Measurements from ENCODE around the gene RCN2. TPM values are rescaled to one million over a fixed set of nuclear protein-coding genes. Genes with fewer than 3 reads are reported as not detected.

The RCN2 gene
- total and polyA plus RNA-seq, 2 of the 8 experiments (the other 6 are each of a cell fraction or from before 2014, with no cell fraction given) = 65.6 to 137 TPM

DNA sequence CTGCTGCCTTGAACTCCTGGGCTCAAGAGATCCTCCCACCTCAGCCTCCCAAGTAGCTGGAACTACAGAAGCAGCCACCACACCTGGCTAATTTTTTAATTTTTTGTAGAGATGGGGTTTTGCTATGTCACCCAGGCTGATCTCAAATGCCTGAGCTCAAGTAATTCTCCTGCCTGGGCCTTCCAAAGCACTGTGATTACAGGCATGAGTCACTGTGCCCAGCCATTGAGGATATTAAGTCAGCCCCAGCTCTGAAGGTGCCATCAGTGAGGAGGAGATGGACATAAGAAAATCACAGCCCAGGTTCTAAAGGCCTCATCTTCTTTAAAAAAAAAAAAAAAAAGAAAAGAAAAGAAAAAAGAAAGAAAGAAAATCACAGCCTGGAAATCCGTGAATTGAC, 36.8 kb downstream of the RCN2 start:
- Histone ChIP-seq H2AFZ (ENCODE audit: low read length) (no peak overlapping the region), H3K4me1 (replicated peaks in 1 of 4; ENCODE audit: control insufficient read depth in 3 of 4, insufficient read depth in 4 of 4, low read length in 3 of 4) (no peaks in the 10 kb centered on the region), H3K79me2 (ENCODE audit: control insufficient read depth in 1 of 2, insufficient read depth in 2 of 2, low read length in 2 of 2) (no peaks in the 10 kb centered on the region), H3K79me1 (ENCODE audit: low read depth, low read length) (no peaks in the 10 kb centered on the region), H4K5ac (ENCODE audit: insufficient read length, low read depth, low read length) (no peak overlapping the region), H3K56ac (replicated peaks; ENCODE audit: insufficient read length, low read depth, low read length) (no peak overlapping the region), H3K14ac (ENCODE audit: insufficient read length) (no peak overlapping the region), H3K9ac (replicated peaks in 1 of 4; ENCODE audit: extremely low read depth in 1 of 4, low read depth in 3 of 4, low read length in 3 of 4) (no peak overlapping the region), H2BK12ac (ENCODE audit: low read depth, low read length) (no peak overlapping the region), H4K20me1 (replicated peaks in 1 of 2; ENCODE audit: control insufficient read depth in 1 of 2, insufficient read depth in 2 of 2, low read length in 2 of 2) (peaks cover 0 to 2% of the 10 kb centered on the region in 2 experiments), H3K4me2 (ENCODE audit: insufficient read depth in 1 of 2, low read depth in 2 of 2, low read length in 2 of 2) (no peak overlapping the region), H2AK5ac (ENCODE audit: low read depth, low read length) (no peak overlapping the region), H4K91ac (replicated peaks; ENCODE audit: insufficient read length, low read length) (no peak overlapping the region), H3K27me3 (replicated peaks in 1 of 4; ENCODE audit: control insufficient read depth in 3 of 4, extremely low read depth in 1 of 4, insufficient read depth in 3 of 4, low read length in 3 of 4) (0 out of 7 replicates have a peak, but pooled peaks cover 0 to 1% (median 0%) of the 10 kb centered on the region in 4 experiments), H2BK5ac (ENCODE audit: low read depth, low read length) (no peak overlapping the region), H3K18ac (ENCODE audit: extremely low read depth, low read length) (no peak overlapping the region), H3K4me3 (ENCODE audit: extremely low read depth in 1 of 4, insufficient read depth in 2 of 4, low read depth in 3 of 4, low read length in 4 of 4) (no peak overlapping the region), H3K9me3 (ENCODE audit: insufficient read depth in 2 of 2, low read depth in 1 of 2, low read length in 1 of 2) (no peaks in the 10 kb centered on the region), H3K27ac (ENCODE audit: low read depth, low read length) (no peak overlapping the region), H3K23me2 (ENCODE audit: low read depth, low read length) (no peaks in the 10 kb centered on the region), H3K4ac (replicated peaks; ENCODE audit: insufficient read length, low read depth, low read length) (no peak overlapping the region), H2BK15ac (ENCODE audit: low read length) (no peak overlapping the region), H4K8ac (ENCODE audit: extremely low read depth, insufficient read depth, low read length) (no peak overlapping the region), H2BK20ac (ENCODE audit: low read length) (no peak overlapping the region), H2BK120ac (replicated peaks; ENCODE audit: low read depth, low read length) (no peak overlapping the region), H3K36me3 (ENCODE audit: control insufficient read depth in 2 of 4, insufficient read depth in 4 of 4, low read length in 3 of 4) (no peaks in the 10 kb centered on the region), H3K23ac (ENCODE audit: insufficient read length) (no peak overlapping the region)
- FAIRE-seq = no peak
- WGBS, 2 experiments (ENCODE audit: extremely low coverage in 1 of 2, insufficient coverage in 1 of 2, insufficient read length in 1 of 2, insufficient replicate concordance in 2 of 2, low coverage in 1 of 2, low lambda C conversion rate in 2 of 2, missing lambda C conversion rate in 1 of 2) = no CpG with 5 or more reads among the region's 1 CpG
- ChIA-PET POLR2A (ENCODE audit: partially characterized antibody) (no interaction called here), CTCF (ENCODE audit: partially characterized antibody) (interaction anchor here (0.7 kb wide), 1 partner anchor 712 kb away, joined by 3 read pairs; no protein-coding TSS in a partner anchor)
- no peak for DNase-seq (ENCODE audit: low read depth in 1 of 2, low spot score in 2 of 2)
- TF ChIP-seq SP2 (IDR thresholded peaks at IDR 0.05; ENCODE audit: low read length) (no peak), SIN3A (conservative IDR thresholded peaks at IDR 0.05 in 1 of 2, IDR thresholded peaks at IDR 0.05 in 1 of 2; ENCODE audit: low read depth in 1 of 2, low read length in 2 of 2) (no peak), RAD21 (IDR thresholded peaks at IDR 0.05 in 1 of 2, conservative IDR thresholded peaks at IDR 0.05 in 1 of 2; ENCODE audit: low read depth in 2 of 2, low read length in 2 of 2) (no peak)

Measured in H1 (cell line).